HepG2 (cell line): ENCODE data around the gene APOL2. TPM values are rescaled to one million over a fixed set of nuclear protein-coding genes. Genes with fewer than 3 reads are reported as not detected.

Experiments
- ATAC-seq: fragments of 200-7000 bp; cut with Tn5 transposase; 3 replicates; pipeline ENCODE4 v1.9.1; 2020; ENCODE audit warnings: mild to moderate bottlenecking, moderate library complexity
- BruUV-seq: library from RNA; stranded (reverse); fragments of 400-500 nt; replicated peaks from 2 replicates; lab custom pipeline; 2021; lab: Mats Ljungman, UMichigan
- CTCF ChIA-PET: fragments of 300-600 bp; formaldehyde crosslinking; extraction: SDS; loops from one replicate; lab custom pipeline; 2021; ENCODE audit warnings: low total read pairs, inconsistent platforms, low intra/inter-chr PET ratio; lab: Yijun Ruan, JAX
- POLR2A ChIA-PET: fragments of 350-600 bp; sonication (Branson Sonifier 250); formaldehyde crosslinking; loops from one replicate; lab custom pipeline; 2020; ENCODE audit warnings: antibody characterized with exemption, inconsistent platforms; lab: Yijun Ruan, JAX
- DNase-seq: peaks from one replicate; pipeline ENCODE4 v3.0.0-alpha.2; 2015; ENCODE audit warnings: low spot score
- FAIRE-seq: peaks from 3 replicates; lab custom pipeline; 2011; peaks lifted over from hg19 to GRCh38; lab: Jason Lieb, UNC
- H2AFZ ChIP-seq: one replicate; pipeline ENCODE4 v1.6.1; 2011; ENCODE audit warnings: low read length, inconsistent platforms
- H3K27ac ChIP-seq: fragments of 300-600 bp; 3 replicates; pipeline ENCODE4 v1.8.0; 2011; ENCODE audit warnings: mixed run types, mild to moderate bottlenecking, mixed read lengths, low read length, inconsistent platforms; ENCODE audit not compliant: insufficient read depth; ENCODE audit errors: extremely low read length
- H3K27me3 ChIP-seq, 2 experiments: fragments of 200-600 bp in 1 of 2; 2 replicates in 1 of 2; 3 replicates in 1 of 2; pipeline versions ENCODE4 v1.6.0 to v1.8.0; 2011; ENCODE audit warnings: low read length in 2 of 2, mild to moderate bottlenecking in 2 of 2, moderate library complexity in 2 of 2, inconsistent platforms in 1 of 2; ENCODE audit not compliant: insufficient read depth in 2 of 2, control insufficient read depth in 1 of 2
- H3K36me3 ChIP-seq, 2 experiments: fragments of 200-600 bp in 1 of 2; replicated peaks in 1 of 2; 2 replicates in 1 of 2; 3 replicates in 1 of 2; pipeline versions ENCODE4 v1.5.1 to v1.8.0; 2011; ENCODE audit warnings: low read length in 2 of 2, inconsistent platforms in 1 of 2; ENCODE audit not compliant: insufficient read depth in 2 of 2, control insufficient read depth in 1 of 2
- H3K4me1 ChIP-seq: 2 replicates; pipeline ENCODE4 v1.5.1; 2012; ENCODE audit warnings: low read length, inconsistent platforms; ENCODE audit not compliant: insufficient read depth
- H3K4me2 ChIP-seq: 2 replicates; pipeline ENCODE4 v1.6.0; 2011; ENCODE audit warnings: low read depth, low read length, inconsistent platforms
- H3K4me3 ChIP-seq, 3 experiments: fragments of 200-600 bp in 1 of 3; sonication (generic), shearing (Covaris generic) in 1 of 3; replicated peaks in 1 of 3; 2 replicates each; pipeline ENCODE4 v1.5.1; 2011 to 2016; ENCODE audit warnings: low read length in 3 of 3, inconsistent platforms in 2 of 3, low read depth in 2 of 3, mild to moderate bottlenecking in 2 of 3, control low read depth in 1 of 3, mixed read lengths in 1 of 3; ENCODE audit not compliant: insufficient read depth in 1 of 3
- H3K79me2 ChIP-seq: one replicate; pipeline ENCODE4 v1.6.1; 2011; ENCODE audit warnings: low read length, inconsistent platforms; ENCODE audit not compliant: insufficient read depth
- H3K9ac ChIP-seq: 2 replicates; pipeline ENCODE4 v1.6.0; 2011; ENCODE audit warnings: mild to moderate bottlenecking, low read depth, low read length, inconsistent platforms; ENCODE audit not compliant: insufficient read depth
- H3K9me3 ChIP-seq: 2 replicates; pipeline ENCODE4 v1.5.1; 2012; ENCODE audit warnings: mild to moderate bottlenecking, low read length
- H4K20me1 ChIP-seq: 2 replicates; pipeline ENCODE4 v1.6.0; 2011; ENCODE audit warnings: inconsistent platforms, mild to moderate bottlenecking, low read length, moderate library complexity; ENCODE audit not compliant: insufficient read depth
- AGO2 ChIP-seq: fragments of 200-400 bp; formaldehyde crosslinking; optimal IDR thresholded peaks from 2 replicates; pipeline ENCODE3; 2017; ENCODE audit warnings: mild to moderate bottlenecking, low read depth, low read length, moderate library complexity
- MXD4 ChIP-seq: IDR thresholded peaks from 2 replicates; pipeline ENCODE4 v1.6.1; 2016; ENCODE audit warnings: mild to moderate bottlenecking, missing biosample characterization, missing genetic modification reagents
- NFE2 ChIP-seq: sonication (generic); formaldehyde crosslinking; IDR thresholded peaks from 2 replicates; pipeline ENCODE4 v1.4.0; 2020; ENCODE audit warnings: missing genetic modification reagents
- ZNF768 ChIP-seq: sonication (generic); formaldehyde crosslinking; IDR thresholded peaks from 2 replicates; pipeline ENCODE4 v1.4.0; 2020; ENCODE audit warnings: missing genetic modification reagents
- ZNF883 ChIP-seq: sonication (generic); formaldehyde crosslinking; IDR thresholded peaks from 2 replicates; pipeline ENCODE4 v1.5.1; 2020; ENCODE audit warnings: mild to moderate bottlenecking, missing genetic modification reagents; ENCODE audit errors: not compliant biosample characterization
- WGBS: methylation state at CpG from one replicate; pipeline ENCODE4 v1.1.6; 2017; ENCODE audit warnings: low lambda C conversion rate; 5-methylcytosine and 5-hydroxymethylcytosine counted together
- in situ Hi-C: cut with HindIII; loops from 2 replicates; pipeline ENCODE4 v1.10.0; 2017; ENCODE audit warnings: low pct_unique_long_range_greater_than_20kb; ENCODE audit not compliant: extremely low pct_ligation_motif_present
- intact Hi-C: fragments of 100-400 bp; cut with micrococcal nuclease; formaldehyde crosslinking; loops from one replicate; pipeline ENCODE4 v1.10.0; 2022; ENCODE audit not compliant: unreplicated experiment
- polyA plus RNA-seq, 8 experiments: library from polyadenylated mRNA; depleted of rRNA in 3 of 8; stranded (reverse) in 7 of 8; unstranded in 1 of 8; fragments of >200 nt; fragmentation: Illumina TruSeq in 4 of 8; extraction: Trizol in 4 of 8; gene quantifications; 2 replicates each; pipeline versions ENCODE4 v1.2.1 to v1.2.3, GENCODE V29; 2011 to 2016; ENCODE audit warnings: low read depth in 4 of 8, missing spikeins in 1 of 8, mixed read lengths in 1 of 8; ENCODE audit not compliant: insufficient read depth in 1 of 8
- total RNA-seq, 5 experiments: library from RNA; depleted of rRNA; stranded (reverse); fragments of >200 nt; fragmentation: Illumina TruSeq; extraction: Trizol; gene quantifications; 2 replicates each; pipeline ENCODE4 v1.2.3, GENCODE V29; 2016; ENCODE audit warnings: low read depth in 1 of 5
- TF ChIP-seq, protein P1 (sequence below): IDR thresholded peaks from 2 replicates; pipeline ENCODE4 v1.6.1; 2016; ENCODE audit warnings: control low read depth
- TF ChIP-seq, protein P2 (sequence below): sonication (generic); formaldehyde crosslinking; IDR thresholded peaks from 2 replicates; pipeline ENCODE4 v1.4.0; 2020; ENCODE audit warnings: missing genetic modification reagents

The APOL2 gene
- total and polyA plus RNA-seq, 2 of the 13 experiments (the other 11 are each of a cell fraction or from before 2014, with no cell fraction given): 28.7 to 51.2 TPM

DNA sequence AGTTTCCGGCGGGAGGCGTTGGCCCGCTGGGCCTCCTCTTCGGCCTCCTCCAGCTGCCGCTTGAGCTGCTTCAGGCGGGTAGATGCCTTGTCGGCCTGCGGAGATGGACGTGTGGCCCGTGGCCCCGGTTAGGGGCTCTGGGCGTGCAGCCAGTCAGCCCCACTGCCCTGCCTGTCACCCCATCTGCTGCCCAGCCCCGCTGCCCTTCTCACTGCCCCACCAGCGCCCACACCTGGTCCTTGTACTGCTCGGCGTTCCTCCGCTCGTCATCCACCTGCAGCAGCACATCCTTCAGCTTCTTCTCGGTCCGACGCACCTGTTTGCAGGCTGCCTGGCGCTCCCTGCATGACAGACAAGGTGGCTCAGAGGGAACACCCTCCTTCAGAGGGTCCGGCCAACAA lies 44.8 kb upstream of the APOL2 start:
- Histone ChIP-seq H3K36me3 (peaks cover 41 to 62% of the 10 kb centered on the region in 2 experiments), H3K4me2 (no peak overlapping the region), H3K79me2 (no peaks in the 10 kb centered on the region), H3K27me3 (no peaks in the 10 kb centered on the region), H3K9ac (no peak overlapping the region), H3K4me1 (peaks cover 14% of the 10 kb centered on the region), H3K4me3 (no peak overlapping the region), H3K9me3 (no peaks in the 10 kb centered on the region), H4K20me1 (no peaks in the 10 kb centered on the region), H3K27ac (no peak overlapping the region), H2AFZ (no peak overlapping the region)
- no TSS peak for BruUV-seq
- POLR2A ChIA-PET: no interaction called here
- TF ChIP-seq MXD4 (CRISPR knock-in tag): no peak
- TF ChIP-seq AGO2: peak; percentile 80
- 0 out of 2 replicates have a peak, but pooled peaks have one; percentile 15 for TF ChIP-seq ZNF768 (CRISPR knock-in tag)
- TF ChIP-seq, protein P1, sequence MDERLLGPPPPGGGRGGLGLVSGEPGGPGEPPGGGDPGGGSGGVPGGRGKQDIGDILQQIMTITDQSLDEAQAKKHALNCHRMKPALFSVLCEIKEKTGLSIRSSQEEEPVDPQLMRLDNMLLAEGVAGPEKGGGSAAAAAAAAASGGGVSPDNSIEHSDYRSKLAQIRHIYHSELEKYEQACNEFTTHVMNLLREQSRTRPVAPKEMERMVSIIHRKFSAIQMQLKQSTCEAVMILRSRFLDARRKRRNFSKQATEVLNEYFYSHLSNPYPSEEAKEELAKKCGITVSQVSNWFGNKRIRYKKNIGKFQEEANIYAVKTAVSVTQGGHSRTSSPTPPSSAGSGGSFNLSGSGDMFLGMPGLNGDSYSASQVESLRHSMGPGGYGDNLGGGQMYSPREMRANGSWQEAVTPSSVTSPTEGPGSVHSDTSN: no peak
- TF ChIP-seq, protein P2, sequence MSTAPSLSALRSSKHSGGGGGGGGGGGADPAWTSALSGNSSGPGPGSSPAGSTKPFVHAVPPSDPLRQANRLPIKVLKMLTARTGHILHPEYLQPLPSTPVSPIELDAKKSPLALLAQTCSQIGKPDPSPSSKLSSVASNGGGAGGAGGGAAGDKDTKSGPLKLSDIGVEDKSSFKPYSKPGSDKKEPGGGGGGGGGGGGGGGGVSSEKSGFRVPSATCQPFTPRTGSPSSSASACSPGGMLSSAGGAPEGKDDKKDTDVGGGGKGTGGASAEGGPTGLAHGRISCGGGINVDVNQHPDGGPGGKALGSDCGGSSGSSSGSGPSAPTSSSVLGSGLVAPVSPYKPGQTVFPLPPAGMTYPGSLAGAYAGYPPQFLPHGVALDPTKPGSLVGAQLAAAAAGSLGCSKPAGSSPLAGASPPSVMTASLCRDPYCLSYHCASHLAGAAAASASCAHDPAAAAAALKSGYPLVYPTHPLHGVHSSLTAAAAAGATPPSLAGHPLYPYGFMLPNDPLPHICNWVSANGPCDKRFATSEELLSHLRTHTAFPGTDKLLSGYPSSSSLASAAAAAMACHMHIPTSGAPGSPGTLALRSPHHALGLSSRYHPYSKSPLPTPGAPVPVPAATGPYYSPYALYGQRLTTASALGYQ (CRISPR knock-in tag): no peak
- TF ChIP-seq ZNF883 (CRISPR knock-in tag): no peak
- TF ChIP-seq NFE2 (CRISPR knock-in tag): no peak
- no peak for ATAC-seq
- 98% methylated on average over 20 of the region's 24 CpGs for WGBS
- in situ Hi-C loops: loop anchor here (10.0 kb wide), 1 partner anchor 49 kb away; the partner anchor contains the start of gene APOL2
- FAIRE-seq: no peak
- no peak for DNase-seq
- CTCF ChIA-PET: no interaction called here
- intact Hi-C loops: no loop called here
